ENCODE results near the gene PGRMC2.

PGRMC2 gene

GRCh38 chr4:128287871-128288688 lies 467 bp upstream of the PGRMC2 start (continued):
- no peak for TF ChIP-seq SCRT1 (tag by site-specific recombination; IDR thresholded peaks at IDR 0.05; ENCODE audit: borderline replicate concordance)
- no peak for TF ChIP-seq BCL11B (tag by site-specific recombination; IDR thresholded peaks at IDR 0.05; ENCODE audit: low read depth)
- no peak for TF ChIP-seq INSM2 (tag by site-specific recombination; IDR thresholded peaks at IDR 0.05)
- no peak for TF ChIP-seq ZNF623 (tag by site-specific recombination; IDR thresholded peaks at IDR 0.05)
- peak; percentile 85 for TF ChIP-seq EGR2 (tag by site-specific recombination; IDR thresholded peaks at IDR 0.05; ENCODE audit: low read depth)

GRCh38 chr4:128286474-128287058 lies 1.0 kb downstream of the PGRMC2 start:
- peak overlapping the region; percentile 67 for H3K27ac ChIP-seq (ENCODE audit: extremely low read depth, low read depth, low read length)
- ChIA-PET CTCF (interaction anchor here (0.6 kb wide), 3 partner anchors 34 to 264 kb away, joined by 3 to 4 read pairs (median 3); no protein-coding TSS in a partner anchor), POLR2A (interaction anchor here (1.1 to 1.7 kb wide), 2 partner anchors 11 to 82 kb away, joined by 3 to 9 read pairs; no protein-coding TSS in a partner anchor)
- H3K4me1 ChIP-seq (ENCODE audit: control insufficient read depth, insufficient read depth, low read length) = no peaks in the 10 kb centered on the region; the same call in 1 of the 2 replicates
- no peak for TF ChIP-seq ZSCAN5A (tag by site-specific recombination; IDR thresholded peaks at IDR 0.05)
- no peak for TF ChIP-seq FEZF1 (tag by site-specific recombination; IDR thresholded peaks at IDR 0.05)
- no peak for TF ChIP-seq ZNF555 (tag by site-specific recombination; conservative IDR thresholded peaks at IDR 0.05)
- TF ChIP-seq ZNF624 (tag by site-specific recombination; IDR thresholded peaks at IDR 0.05) = no peak
- no peak for TF ChIP-seq ZNF404 (tag by site-specific recombination; IDR thresholded peaks at IDR 0.05)
- no peak for TF ChIP-seq ZFP41 (tag by site-specific recombination; IDR thresholded peaks at IDR 0.05; ENCODE audit: borderline replicate concordance)
- TF ChIP-seq ZNF473 (tag by site-specific recombination; IDR thresholded peaks at IDR 0.05) = no peak
- no peak for TF ChIP-seq ZNF266 (tag by site-specific recombination; IDR thresholded peaks at IDR 0.05; ENCODE audit: low read depth)
- no peak for TF ChIP-seq ZNF148 (tag by site-specific recombination; IDR thresholded peaks at IDR 0.05; ENCODE audit: borderline replicate concordance)
- peak; percentile 28; the same call in 1 of the 2 replicates for TF ChIP-seq ZBTB20 (tag by site-specific recombination; IDR thresholded peaks at IDR 0.05)
- TF ChIP-seq ZNF501 (tag by site-specific recombination; IDR thresholded peaks at IDR 0.05) = no peak
- no peak for TF ChIP-seq TCF7L2 (IDR thresholded peaks at IDR 0.05; ENCODE audit: borderline replicate concordance, low read depth, low read length)
- TF ChIP-seq, protein P1, sequence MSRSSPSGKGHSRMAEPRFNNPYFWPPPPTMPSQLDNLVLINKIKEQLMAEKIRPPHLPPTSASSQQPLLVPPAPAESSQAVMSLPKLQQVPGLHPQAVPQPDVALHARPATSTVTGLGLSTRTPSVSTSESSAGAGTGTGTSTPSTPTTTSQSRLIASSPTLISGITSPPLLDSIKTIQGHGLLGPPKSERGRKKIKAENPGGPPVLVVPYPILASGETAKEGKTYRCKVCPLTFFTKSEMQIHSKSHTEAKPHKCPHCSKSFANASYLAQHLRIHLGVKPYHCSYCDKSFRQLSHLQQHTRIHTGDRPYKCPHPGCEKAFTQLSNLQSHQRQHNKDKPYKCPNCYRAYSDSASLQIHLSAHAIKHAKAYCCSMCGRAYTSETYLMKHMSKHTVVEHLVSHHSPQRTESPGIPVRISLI (tag by site-specific recombination; IDR thresholded peaks at IDR 0.05) = 0 out of 2 replicates have a peak, but pooled peaks have one; percentile 33
- peak; percentile 60; the same call in 1 of the 2 replicates for TF ChIP-seq ZBTB17 (tag by site-specific recombination; IDR thresholded peaks at IDR 0.05)
- no peak for TF ChIP-seq ZIC2 (tag by site-specific recombination; IDR thresholded peaks at IDR 0.05)
- TF ChIP-seq, protein P2, sequence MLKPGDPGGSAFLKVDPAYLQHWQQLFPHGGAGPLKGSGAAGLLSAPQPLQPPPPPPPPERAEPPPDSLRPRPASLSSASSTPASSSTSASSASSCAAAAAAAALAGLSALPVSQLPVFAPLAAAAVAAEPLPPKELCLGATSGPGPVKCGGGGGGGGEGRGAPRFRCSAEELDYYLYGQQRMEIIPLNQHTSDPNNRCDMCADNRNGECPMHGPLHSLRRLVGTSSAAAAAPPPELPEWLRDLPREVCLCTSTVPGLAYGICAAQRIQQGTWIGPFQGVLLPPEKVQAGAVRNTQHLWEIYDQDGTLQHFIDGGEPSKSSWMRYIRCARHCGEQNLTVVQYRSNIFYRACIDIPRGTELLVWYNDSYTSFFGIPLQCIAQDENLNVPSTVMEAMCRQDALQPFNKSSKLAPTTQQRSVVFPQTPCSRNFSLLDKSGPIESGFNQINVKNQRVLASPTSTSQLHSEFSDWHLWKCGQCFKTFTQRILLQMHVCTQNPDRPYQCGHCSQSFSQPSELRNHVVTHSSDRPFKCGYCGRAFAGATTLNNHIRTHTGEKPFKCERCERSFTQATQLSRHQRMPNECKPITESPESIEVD (tag by site-specific recombination; IDR thresholded peaks at IDR 0.05) = peak; percentile 64; the same call in 1 of the 2 replicates
- no peak for TF ChIP-seq PRDM1 (tag by site-specific recombination; IDR thresholded peaks at IDR 0.05)
- TF ChIP-seq ZFHX2 (tag by site-specific recombination; conservative IDR thresholded peaks at IDR 0.05) = no peak
- peak; percentile 38; the same call in 1 of the 2 replicates for TF ChIP-seq ZNF600 (tag by site-specific recombination; IDR thresholded peaks at IDR 0.05)
- no peak for TF ChIP-seq ZNF768 (tag by site-specific recombination; IDR thresholded peaks at IDR 0.05)
- TF ChIP-seq ZNF335 (tag by site-specific recombination; conservative IDR thresholded peaks at IDR 0.05) = peak; percentile 43; the same call in 1 of the 2 replicates
- peak overlapping the region; percentile 87 for H3K4me3 ChIP-seq (ENCODE audit: low read depth, low read length)
- H3K9me3 ChIP-seq (ENCODE audit: control insufficient read depth, insufficient read depth, low read depth, low read length) = no peaks in the 10 kb centered on the region
- H3K36me3 ChIP-seq (ENCODE audit: control insufficient read depth in 2 of 2, insufficient read depth in 1 of 2, low read length in 2 of 2) = no peaks in the 10 kb centered on the region
